ENCODE measurements around the gene PRDM11. TPM values are rescaled to one million over a fixed set of nuclear protein-coding genes. Genes with fewer than 3 reads are reported as not detected.

PRDM11 gene
- total and polyA plus RNA-seq, 4 donors = 0.64 to 6.9 (median 2.8) TPM

DNA sequence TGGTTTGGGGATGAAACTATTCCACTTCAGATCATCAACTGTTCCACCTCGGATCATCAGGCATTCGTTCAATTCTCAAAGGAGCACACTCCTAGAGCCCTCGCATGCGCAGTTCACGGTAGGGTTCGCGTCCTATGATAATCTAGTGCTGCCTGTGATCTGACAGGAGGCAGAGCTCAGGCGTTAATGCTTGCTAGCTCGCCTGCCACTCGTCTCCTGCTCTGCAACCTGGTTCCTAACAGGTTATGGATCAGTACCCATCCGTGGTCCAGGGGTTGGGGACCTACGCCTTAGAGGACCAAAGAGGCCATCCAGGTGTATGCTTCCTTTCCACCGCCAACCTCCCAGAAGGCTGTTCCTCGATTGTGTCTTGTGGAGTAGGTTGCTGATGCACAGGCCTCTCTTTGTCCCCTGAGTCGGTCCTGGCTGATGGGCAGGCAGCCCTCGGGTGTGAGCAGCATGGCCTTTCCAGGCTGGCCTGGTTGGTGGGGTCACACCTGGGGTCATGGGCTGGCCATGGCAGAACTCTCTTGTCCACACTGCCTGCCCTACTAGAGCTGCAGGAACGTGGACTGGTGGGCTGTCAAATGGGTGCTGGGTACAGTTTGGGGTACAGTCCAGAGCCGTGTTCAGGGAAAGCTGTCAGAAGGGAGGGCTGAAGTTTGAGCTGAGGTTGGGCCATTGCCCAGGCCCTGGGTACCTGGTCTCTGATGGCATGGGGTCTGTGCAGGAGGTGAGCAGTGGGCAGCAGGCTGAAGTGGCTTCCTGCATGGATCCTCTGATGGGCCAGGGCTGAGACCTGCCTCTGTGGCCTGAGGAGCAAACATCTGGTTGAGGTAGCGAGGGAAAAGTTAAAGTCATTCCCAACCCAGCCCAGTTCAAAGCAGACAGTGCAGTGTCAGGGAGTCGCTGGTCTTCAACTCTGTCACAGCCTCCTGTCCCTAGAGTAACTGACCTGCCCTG is 11.1 kb downstream of the PRDM11 start:
- Histone ChIP-seq H3K27ac (ENCODE audit: low read depth in 1 of 2, low read length in 2 of 2) (no peak overlapping the region), H3K4me3 (ENCODE audit: low read depth in 1 of 3, low read length in 3 of 3) (no peak overlapping the region)

More for the DNA sequence above, 11.1 kb downstream of the PRDM11 start:
- 88% methylated on average over 20 of the region's 20 CpGs for WGBS
- Histone ChIP-seq H3K9ac (ENCODE audit: low read depth in 1 of 2, low read length in 2 of 2) (no peak overlapping the region), H3K27me3 (ENCODE audit: control insufficient read depth in 4 of 4, insufficient read depth in 4 of 4, low read length in 3 of 4) (no peaks in the 10 kb centered on the region), H3K36me3 (ENCODE audit: control insufficient read depth in 4 of 4, insufficient read depth in 3 of 4, low read depth in 1 of 4, low read length in 3 of 4) (no peaks in the 10 kb centered on the region), H3K4me1 (ENCODE audit: control insufficient read depth in 4 of 4, insufficient read depth in 4 of 4, low read length in 3 of 4) (peaks cover 6 to 18% (median 14%) of the 10 kb centered on the region in 4 donors), H3K9me3 (ENCODE audit: control insufficient read depth in 4 of 4, low read length in 3 of 4) (no peaks in the 10 kb centered on the region)
- no peak for DNase-seq (ENCODE audit: low spot score)
- TF ChIP-seq SP1 (IDR thresholded peaks at IDR 0.05) = no peak
- no peak for TF ChIP-seq ZBTB33 (IDR thresholded peaks at IDR 0.05)
- no peak for TF ChIP-seq HNF4G (IDR thresholded peaks at IDR 0.05)
- TF ChIP-seq FOXA1 (IDR thresholded peaks at IDR 0.05) = no peak
- TF ChIP-seq, protein P1, sequence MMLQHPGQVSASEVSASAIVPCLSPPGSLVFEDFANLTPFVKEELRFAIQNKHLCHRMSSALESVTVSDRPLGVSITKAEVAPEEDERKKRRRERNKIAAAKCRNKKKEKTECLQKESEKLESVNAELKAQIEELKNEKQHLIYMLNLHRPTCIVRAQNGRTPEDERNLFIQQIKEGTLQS (IDR thresholded peaks at IDR 0.05) = no peak
- no peak for TF ChIP-seq YY1 (IDR thresholded peaks at IDR 0.05)
- no peak for TF ChIP-seq HNF4A (conservative IDR thresholded peaks at IDR 0.05)
- no peak for TF ChIP-seq EGR1 (IDR thresholded peaks at IDR 0.05; ENCODE audit: low read depth in 2 of 2)
- no peak for TF ChIP-seq REST (IDR thresholded peaks at IDR 0.05)
- no peak for TF ChIP-seq JUND (IDR thresholded peaks at IDR 0.05)
- TF ChIP-seq, protein P2, sequence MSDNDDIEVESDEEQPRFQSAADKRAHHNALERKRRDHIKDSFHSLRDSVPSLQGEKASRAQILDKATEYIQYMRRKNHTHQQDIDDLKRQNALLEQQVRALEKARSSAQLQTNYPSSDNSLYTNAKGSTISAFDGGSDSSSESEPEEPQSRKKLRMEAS (IDR thresholded peaks at IDR 0.05) = no peak
- TF ChIP-seq NR2F2 (IDR thresholded peaks at IDR 0.05) = no peak
- no peak for TF ChIP-seq CTCF (IDR thresholded peaks at IDR 0.05; ENCODE audit: low read depth, low read length, missing input control)
- no peak for TF ChIP-seq GABPA (IDR thresholded peaks at IDR 0.05 in 1 of 2, conservative IDR thresholded peaks at IDR 0.05 in 1 of 2)
- TF ChIP-seq TAF1 (conservative IDR thresholded peaks at IDR 0.05) = no peak
- no peak for TF ChIP-seq RXRA (IDR thresholded peaks at IDR 0.05)
- TF ChIP-seq RAD21 (IDR thresholded peaks at IDR 0.05) = no peak
- no peak for TF ChIP-seq FOXA2 (IDR thresholded peaks at IDR 0.05)

Data from liver (tissue), 9 donors.